NCI-H2196 treated with DMSO at 0.1 percent for 48 hours (cell line): Measurements from ENCODE around the gene DCP2.

ENCODE experiments used
- DNase-seq: peaks from one replicate; lab custom pipeline; 2025; ENCODE audit not compliant: unreplicated experiment; lab: John Stamatoyannopoulos, UW

The DCP2 gene

GRCh38 chr5:113062869-113063508 lies 86.4 kb downstream of the DCP2 start:
- DNase-seq: no peak

GRCh38 chr5:113063927-113064326 lies 87.3 kb downstream of the DCP2 start:
- no peak for DNase-seq

GRCh38 chr5:113064806-113065205 lies 88.2 kb downstream of the DCP2 start:
- DNase-seq: no peak

GRCh38 chr5:113065626-113066025 lies 89.0 kb downstream of the DCP2 start:
- DNase-seq: no peak

GRCh38 chr5:113067635-113068344 lies 91.2 kb downstream of the DCP2 start:
- DNase-seq: no peak

GRCh38 chr5:113068559-113068958 lies 92.0 kb downstream of the DCP2 start:
- DNase-seq: no peak
